NCI-H1417 (cell line): ENCODE measurements around the gene DIAPH3.

ENCODE experiments used
- DNase-seq, 3 experiments: peaks; one replicate each; lab custom pipeline; 2025; lab: John Stamatoyannopoulos, UW

The DIAPH3 gene

DNA sequence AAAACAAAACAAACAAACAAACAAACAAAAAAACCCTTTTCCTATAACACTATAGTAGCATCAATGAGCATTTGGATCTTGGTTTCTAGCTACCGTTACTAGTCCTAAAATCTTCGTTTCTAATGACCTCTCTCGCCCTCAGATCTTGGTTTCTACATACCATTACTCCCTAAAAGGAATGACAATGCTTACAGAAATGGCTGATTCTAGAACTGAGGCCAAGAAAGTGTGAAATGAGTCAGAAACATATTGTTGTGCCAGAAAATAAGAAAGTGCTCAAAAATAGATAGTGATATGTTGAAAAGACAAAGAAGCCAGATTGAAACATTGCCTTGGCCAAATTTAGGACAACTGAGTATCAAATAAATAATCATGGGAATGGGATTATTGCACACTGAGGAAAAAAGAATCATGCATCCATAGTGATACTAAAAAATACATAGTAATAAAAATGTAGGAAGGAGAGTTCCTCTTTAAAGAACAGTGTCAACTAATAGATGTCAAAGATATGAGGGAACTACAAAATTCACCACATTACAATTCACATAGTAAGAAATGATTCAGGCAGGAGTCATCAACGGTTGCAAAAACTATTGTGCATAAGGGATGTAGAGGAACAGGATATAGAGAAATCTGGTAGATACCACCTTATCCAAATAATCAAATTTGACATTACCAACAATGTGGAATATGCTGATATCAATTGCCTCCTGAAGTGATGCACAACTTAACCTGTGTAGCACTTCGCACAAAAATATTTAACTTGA, 386.6 kb downstream of the DIAPH3 start:
- DNase-seq: no peak

GRCh38 chr13:59774491-59774971, 389.2 kb downstream of the DIAPH3 start:
- no peak for DNase-seq

DNA sequence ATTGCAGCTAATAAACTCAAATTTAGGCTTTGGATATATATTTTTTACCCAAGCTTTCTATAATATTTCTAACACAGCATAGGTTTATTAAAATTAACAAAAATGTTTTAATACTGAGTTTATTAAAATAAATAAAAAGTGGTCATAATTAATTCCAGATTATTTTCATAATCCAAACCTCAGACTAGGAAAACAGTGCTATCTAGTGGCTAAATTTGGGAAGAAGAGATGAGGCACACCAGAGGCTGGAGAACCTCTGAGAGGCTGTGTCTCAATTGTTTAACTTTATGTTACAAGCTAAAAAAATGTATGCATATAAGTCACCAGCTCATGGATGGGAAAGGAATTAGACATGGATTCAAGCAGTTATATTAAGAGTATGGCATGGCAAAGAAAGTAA, 392.5 kb downstream of the DIAPH3 start:
- DNase-seq: peak in 1 of 3 experiments; percentile 50

GRCh38 chr13:59770451-59770850, 393.3 kb downstream of the DIAPH3 start:
- no peak for DNase-seq

DNA sequence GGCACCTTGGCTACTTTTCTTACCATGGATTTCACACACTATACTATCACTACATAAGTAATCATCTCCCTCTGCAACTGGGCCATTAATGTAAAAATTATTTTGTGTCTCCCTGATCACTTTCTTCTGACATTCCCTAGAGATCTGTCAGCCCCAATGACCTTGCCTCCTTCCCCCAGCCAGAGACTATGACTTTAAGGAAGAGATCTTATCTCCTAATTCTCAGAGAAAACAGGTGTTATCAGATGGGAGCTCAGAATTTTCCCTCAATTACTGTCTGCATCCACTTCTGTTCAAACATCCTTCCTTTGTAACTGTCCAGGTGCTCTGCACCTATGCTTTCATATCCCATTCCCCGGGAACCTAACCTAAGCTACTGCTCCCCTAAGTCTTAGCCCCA, 397.5 kb downstream of the DIAPH3 start:
- DNase-seq: no peak

- no peak for DNase-seq
Measured at GRCh38 chr13:59755632-59756290, 408.0 kb downstream of the DIAPH3 start.

DNA sequence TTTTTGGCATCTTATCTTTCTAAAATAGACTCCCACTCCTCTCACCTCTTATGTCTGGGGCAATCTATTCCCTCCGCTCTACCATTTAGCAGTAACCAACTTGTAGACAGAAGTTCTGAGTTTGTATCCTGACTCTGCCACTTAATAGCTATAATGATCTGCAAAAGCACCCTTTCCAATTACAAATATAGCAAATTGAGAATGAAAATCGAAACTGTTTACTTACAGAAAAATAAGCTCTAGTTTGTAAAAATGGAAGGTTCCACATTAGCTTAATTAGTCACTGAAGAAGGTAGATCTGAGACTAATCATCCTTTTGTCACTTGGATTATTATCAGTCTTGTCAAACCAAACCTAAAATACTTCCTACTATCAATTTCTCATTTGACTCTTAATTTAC, 409.3 kb downstream of the DIAPH3 start:
- DNase-seq: no peak

GRCh38 chr13:59750860-59751259, 412.9 kb downstream of the DIAPH3 start:
- peak in 2 of 3 experiments; percentile 90 to 92 for DNase-seq

DNA sequence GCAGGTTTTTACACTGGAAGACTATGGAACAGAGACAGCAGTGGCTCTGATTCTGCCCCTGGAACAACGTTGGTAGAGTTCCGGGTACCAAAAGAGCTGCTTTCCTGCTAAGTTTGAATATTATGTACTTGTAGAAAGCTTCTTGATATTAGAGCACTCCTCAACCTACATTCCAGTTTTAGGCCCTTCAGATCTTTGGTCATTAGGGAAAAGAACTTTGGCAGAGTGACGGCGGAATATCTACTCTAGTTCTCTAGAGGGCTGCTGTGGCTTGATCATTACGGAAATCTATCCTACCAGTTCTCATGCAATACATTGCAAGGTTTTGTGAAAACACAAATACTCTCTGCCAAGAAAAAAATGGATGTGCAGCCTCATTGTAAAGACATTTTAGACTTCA, 415.7 kb downstream of the DIAPH3 start:
- no peak for DNase-seq

DNA sequence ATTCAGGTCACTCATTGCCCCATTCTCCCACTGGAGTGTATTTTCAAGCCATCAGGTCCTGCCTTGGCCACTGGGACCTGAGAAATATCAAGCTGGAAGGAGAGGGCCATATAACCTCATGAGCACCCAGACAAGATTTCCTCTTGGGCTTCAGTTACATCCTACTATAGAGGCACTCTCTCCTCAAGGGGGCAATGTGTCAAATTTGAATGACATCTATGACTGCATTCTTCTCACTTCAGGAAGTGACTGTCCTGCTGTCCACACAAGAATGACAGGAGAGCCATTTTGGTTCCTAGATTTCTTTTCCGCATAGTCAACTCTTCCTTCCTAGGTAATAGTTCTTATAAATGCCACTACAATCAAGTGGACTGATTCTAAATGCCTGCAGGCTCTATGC, 416.2 kb downstream of the DIAPH3 start:
- no peak for DNase-seq

- no peak for DNase-seq
Measured at GRCh38 chr13:59746291-59746962, 417.3 kb downstream of the DIAPH3 start.

- no peak for DNase-seq
Measured at GRCh38 chr13:59745392-59745788, 418.3 kb downstream of the DIAPH3 start.

DNA sequence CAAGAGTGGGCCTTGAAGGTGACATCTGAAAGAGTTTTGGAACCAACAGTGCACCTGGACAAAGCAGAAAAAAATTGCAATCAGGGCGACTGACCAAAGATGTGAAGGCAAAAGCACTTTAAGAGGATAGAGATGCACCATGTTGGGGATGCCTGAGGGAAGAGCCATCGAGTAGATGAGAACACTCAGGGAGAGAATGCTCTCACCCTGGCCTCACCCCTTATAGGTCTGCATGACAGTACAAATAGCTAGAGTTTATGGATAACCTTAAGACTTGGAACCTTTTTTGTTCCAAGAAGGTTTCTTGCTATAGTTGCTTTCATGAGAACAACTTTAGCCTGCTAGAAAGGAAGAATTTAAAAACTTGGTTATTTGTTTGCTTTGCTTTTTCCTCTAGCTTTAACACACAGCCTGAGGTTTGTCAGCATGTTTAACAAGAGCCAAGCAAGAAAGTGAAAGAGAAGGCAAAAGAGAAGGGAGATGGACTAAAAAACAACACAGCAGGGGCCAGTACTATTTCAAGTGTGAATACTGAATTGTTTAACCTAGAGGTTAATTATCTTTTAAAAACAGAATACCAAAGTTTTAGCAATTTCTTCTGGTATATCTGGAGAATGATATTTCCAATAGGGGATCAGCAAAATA, 418.9 kb downstream of the DIAPH3 start:
- no peak for DNase-seq

GRCh38 chr13:59743195-59743594, 420.5 kb downstream of the DIAPH3 start:
- no peak for DNase-seq

- DNase-seq: no peak
Measured at GRCh38 chr13:59742467-59742866, 421.3 kb downstream of the DIAPH3 start.

DNA sequence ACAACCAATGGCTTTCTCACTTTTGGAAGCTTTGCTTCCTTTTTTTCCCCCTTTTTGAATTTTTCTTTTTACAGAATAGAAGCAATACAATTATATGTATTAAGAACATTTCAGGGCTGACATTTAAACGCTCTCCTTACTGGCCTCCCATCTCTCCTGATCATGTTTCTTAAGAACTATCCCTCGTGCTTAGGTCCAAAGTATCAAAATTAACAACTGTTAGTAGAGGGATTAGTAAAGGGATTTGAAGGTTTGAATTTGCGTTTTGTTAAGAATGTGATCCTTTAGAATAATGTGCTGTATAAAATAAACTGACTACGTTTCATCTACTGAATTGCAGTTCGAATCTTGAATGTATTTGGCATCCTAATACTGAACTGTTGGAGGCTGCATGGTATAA, 424.8 kb downstream of the DIAPH3 start:
- no peak for DNase-seq

GRCh38 chr13:59734393-59734792, 429.3 kb downstream of the DIAPH3 start:
- peak in 2 of 3 experiments; percentile 23 to 73 for DNase-seq

- DNase-seq: no peak
Measured at GRCh38 chr13:59733744-59734143, 430.0 kb downstream of the DIAPH3 start.

- no peak for DNase-seq
Measured at GRCh38 chr13:59730026-59730425, 433.7 kb downstream of the DIAPH3 start.

DNA sequence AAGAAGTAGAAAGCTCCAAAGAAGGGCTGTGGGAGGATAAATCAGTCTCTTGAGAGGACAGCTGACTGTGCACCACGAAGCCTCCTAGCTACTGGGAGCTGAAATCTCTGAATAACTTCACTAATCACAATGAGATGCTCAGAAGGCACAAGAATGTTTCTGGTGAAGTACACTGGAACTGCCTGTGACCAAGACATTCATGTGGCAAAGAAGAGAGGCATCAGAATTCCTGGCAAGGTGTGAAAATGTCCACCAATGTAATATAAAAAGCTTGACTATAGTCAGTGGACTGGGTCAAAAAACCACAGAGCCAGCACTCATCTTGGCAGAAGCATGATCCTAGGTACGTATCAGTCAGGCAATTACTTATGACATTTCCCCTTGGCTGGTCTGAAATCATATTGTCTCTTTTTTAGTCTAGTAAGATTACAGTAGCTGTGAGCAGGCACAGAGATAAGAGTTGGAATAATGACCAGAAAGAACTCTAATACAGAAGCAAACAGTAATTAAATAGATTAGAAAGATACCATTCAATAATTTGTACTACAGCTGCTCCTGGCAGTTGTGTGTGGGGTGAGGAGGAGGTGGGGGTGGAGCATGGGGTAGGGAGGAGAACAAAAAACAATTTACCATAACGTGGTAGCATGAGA, 434.7 kb downstream of the DIAPH3 start:
- DNase-seq: peak in 2 of 3 experiments; percentile 47 to 65
